ENCODE data around the gene UST. TPM values are rescaled to one million over a fixed set of nuclear protein-coding genes. Genes with fewer than 3 reads are reported as not detected.

Gene UST
- total RNA-seq, 2 donors from 2014 or later, result 1.6 to 3.7 TPM

GRCh38 chr6:148884461-148884860 is 137.6 kb downstream of the UST start:
- Mint-ChIP-seq H3K4me1 (ENCODE audit: low read depth) (no peaks in the 10 kb centered on the region), H3K36me3 (ENCODE audit: insufficient read depth in 2 of 2) (no peaks in the 10 kb centered on the region), H3K9me3 (no peaks in the 10 kb centered on the region), H3K27me3 (ENCODE audit: low read depth) (no peaks in the 10 kb centered on the region), H3K4me3 (no peak overlapping the region), H3K27ac (no peak overlapping the region)
- DNase-seq (no peak), ATAC-seq (replicated peaks in 1 of 2) (peak in 1 of 2 donors; percentile 67)

DNA sequence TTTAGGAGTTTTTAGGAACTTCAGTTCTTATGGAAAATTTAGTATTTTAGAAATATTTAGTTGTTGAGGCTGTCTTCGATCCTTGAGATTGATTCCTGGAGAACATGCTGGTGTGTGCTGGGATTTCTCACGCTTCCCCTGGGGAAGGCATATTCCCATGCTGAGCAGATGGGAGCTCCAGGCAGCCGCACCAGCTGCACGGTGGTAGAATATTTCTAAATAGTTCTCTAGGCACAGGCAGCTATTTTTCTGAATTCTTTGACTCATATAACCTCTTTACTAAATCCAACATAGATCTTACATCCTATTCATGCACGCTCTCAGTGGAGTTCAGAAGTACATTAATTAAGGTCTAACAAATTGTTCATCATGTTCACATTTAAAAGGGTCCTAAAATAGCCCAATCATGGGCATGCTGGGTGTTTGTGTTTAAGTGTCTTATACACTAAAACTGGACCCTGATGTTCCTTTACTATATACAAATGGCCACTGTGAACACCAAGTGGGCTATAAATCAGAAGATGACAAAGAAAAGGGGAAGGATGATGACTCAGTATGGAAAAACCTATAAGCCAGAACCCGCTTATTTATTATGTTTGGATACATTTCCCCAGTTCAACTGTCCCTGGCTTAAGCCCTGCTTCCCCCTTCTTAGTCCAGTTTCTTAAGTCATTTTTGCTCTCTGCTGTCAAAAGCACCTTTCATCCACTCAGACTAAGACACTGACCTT is 138.5 kb downstream of the UST start:
- Mint-ChIP-seq H3K36me3 (ENCODE audit: insufficient read depth in 2 of 2) (no peaks in the 10 kb centered on the region), H3K4me1 (ENCODE audit: low read depth) (no peaks in the 10 kb centered on the region), H3K4me3 (no peak overlapping the region), H3K9me3 (no peaks in the 10 kb centered on the region), H3K27ac (no peak overlapping the region), H3K27me3 (ENCODE audit: low read depth) (no peaks in the 10 kb centered on the region)
- no peak for DNase-seq
- no peak for ATAC-seq (replicated peaks in 1 of 2)

GRCh38 chr6:148885925-148886845 is 139.4 kb downstream of the UST start:
- ATAC-seq (replicated peaks in 1 of 2) (no peak), DNase-seq (no peak)
- H3K4me1 Mint-ChIP-seq (ENCODE audit: low read depth), result peaks cover 3% of the 10 kb centered on the region
- no peaks in the 10 kb centered on the region for H3K9me3 Mint-ChIP-seq
- H3K27ac Mint-ChIP-seq, result no peak overlapping the region
- H3K36me3 Mint-ChIP-seq (ENCODE audit: insufficient read depth in 2 of 2), result no peaks in the 10 kb centered on the region
- no peaks in the 10 kb centered on the region for H3K27me3 Mint-ChIP-seq (ENCODE audit: low read depth)
- no peak overlapping the region for H3K4me3 Mint-ChIP-seq

- no peaks in the 10 kb centered on the region for H3K27me3 Mint-ChIP-seq (ENCODE audit: low read depth)
- no peak overlapping the region for H3K4me3 Mint-ChIP-seq
- no peaks in the 10 kb centered on the region for H3K36me3 Mint-ChIP-seq (ENCODE audit: insufficient read depth in 2 of 2)
- DNase-seq, result no peak
- ATAC-seq (replicated peaks in 1 of 2), result no peak
- H3K9me3 Mint-ChIP-seq, result no peaks in the 10 kb centered on the region
- no peak overlapping the region for H3K27ac Mint-ChIP-seq
- peaks cover 4% of the 10 kb centered on the region for H3K4me1 Mint-ChIP-seq (ENCODE audit: low read depth)
Measured at GRCh38 chr6:148887181-148887580, 140.4 kb downstream of the UST start.

DNA sequence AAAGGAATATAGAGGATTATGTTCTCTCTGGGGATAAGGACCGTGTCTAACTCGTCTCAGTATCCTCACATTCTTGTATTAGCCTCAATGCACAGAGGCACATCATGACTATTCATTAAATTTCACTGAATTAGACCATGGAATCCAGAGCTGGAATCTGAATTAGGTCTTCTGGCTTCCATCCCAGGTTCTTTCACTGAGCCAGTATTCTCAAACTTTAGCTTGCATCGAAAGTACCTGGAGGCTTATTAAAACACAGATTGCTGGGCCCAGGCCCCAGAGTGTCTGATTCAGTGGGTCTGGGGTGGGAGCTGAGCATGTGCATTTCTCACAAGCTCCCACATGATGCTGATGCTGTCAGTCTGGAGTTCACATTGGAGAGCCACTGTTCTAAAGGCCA is 142.0 kb downstream of the UST start:
- no peak overlapping the region for H3K27ac Mint-ChIP-seq
- DNase-seq, result no peak
- no peaks in the 10 kb centered on the region for H3K9me3 Mint-ChIP-seq
- no peak for ATAC-seq (replicated peaks in 1 of 2)
- H3K4me1 Mint-ChIP-seq (ENCODE audit: low read depth), result peaks cover 4% of the 10 kb centered on the region
- H3K4me3 Mint-ChIP-seq, result no peak overlapping the region
- peaks cover 6% of the 10 kb centered on the region for H3K27me3 Mint-ChIP-seq (ENCODE audit: low read depth)
- no peaks in the 10 kb centered on the region for H3K36me3 Mint-ChIP-seq (ENCODE audit: insufficient read depth in 2 of 2)

- no peak overlapping the region for H3K4me3 Mint-ChIP-seq
- peaks cover 11% of the 10 kb centered on the region for H3K27me3 Mint-ChIP-seq (ENCODE audit: low read depth)
- peaks cover 4% of the 10 kb centered on the region for H3K4me1 Mint-ChIP-seq (ENCODE audit: low read depth)
- no peak overlapping the region for H3K27ac Mint-ChIP-seq
- DNase-seq (no peak), ATAC-seq (replicated peaks in 1 of 2) (no peak)
- no peaks in the 10 kb centered on the region for H3K36me3 Mint-ChIP-seq (ENCODE audit: insufficient read depth in 2 of 2)
- H3K9me3 Mint-ChIP-seq, result no peaks in the 10 kb centered on the region
Measured at GRCh38 chr6:148890096-148890495, 143.3 kb downstream of the UST start.

DNA sequence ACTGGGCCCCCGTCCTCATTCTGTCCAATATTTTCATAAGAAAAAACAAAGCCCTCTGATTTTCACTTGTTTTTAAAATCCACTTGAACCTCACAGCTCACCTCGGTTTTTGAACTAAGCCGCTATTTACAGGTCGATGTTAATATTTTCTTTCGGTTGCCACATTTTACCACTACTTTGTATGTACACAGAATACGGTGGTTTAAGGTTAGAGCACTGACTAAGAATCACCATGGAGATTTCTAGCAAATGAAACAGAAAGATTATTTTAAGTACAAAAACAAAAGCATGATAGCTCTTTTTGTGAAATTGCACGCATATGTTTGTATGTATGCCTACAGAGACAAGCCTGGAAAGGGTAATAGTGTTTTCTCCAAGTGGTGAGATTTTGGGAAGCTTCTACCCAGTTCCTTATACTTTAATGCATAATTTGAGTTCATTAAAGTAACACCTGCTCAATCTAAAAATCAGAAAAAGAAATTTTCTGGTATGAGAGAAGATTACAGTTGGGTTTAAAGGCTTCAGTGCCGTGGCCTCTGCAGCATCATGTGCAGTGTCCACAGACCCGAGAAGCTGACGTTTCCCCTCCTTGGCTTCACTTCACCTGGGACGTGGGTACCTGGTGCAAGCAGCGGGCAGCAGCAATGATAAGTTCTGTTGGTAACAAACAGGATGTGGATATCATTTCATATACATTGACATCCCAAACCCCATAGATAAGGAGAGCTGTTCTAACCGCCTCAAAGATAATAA is 144.0 kb downstream of the UST start:
- H3K27ac Mint-ChIP-seq, result no peak overlapping the region
- H3K9me3 Mint-ChIP-seq, result peaks cover 0 to 1% of the 10 kb centered on the region in 2 donors
- no peak for DNase-seq
- peaks cover 4% of the 10 kb centered on the region for H3K4me1 Mint-ChIP-seq (ENCODE audit: low read depth)
- no peaks in the 10 kb centered on the region for H3K36me3 Mint-ChIP-seq (ENCODE audit: insufficient read depth in 2 of 2)
- ATAC-seq (replicated peaks in 1 of 2), result no peak
- H3K4me3 Mint-ChIP-seq, result no peak overlapping the region
- H3K27me3 Mint-ChIP-seq (ENCODE audit: low read depth), result peaks cover 11% of the 10 kb centered on the region

DNA sequence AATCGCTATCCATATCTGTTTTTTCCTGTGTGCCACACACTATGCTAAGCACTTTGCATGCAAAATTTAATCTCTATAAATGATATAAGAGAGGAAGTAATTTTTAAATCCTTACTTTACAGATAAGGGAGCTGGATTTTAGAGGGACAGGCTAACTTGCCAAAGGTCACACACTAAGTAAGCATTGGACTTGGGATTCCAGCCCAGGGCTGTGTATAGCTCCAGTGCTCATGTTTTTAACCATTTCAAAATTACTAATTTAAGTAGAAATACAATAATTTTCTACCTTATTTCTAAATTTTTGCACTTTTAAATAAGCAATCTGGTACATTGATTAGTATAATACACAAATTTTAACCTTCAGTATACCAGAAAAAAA is 144.6 kb downstream of the UST start:
- Mint-ChIP-seq H3K27me3 (ENCODE audit: low read depth) (peaks cover 11% of the 10 kb centered on the region), H3K9me3 (peaks cover 0 to 1% of the 10 kb centered on the region in 2 donors), H3K4me1 (ENCODE audit: low read depth) (peaks cover 4% of the 10 kb centered on the region), H3K4me3 (no peak overlapping the region), H3K27ac (no peak overlapping the region), H3K36me3 (ENCODE audit: insufficient read depth in 2 of 2) (no peaks in the 10 kb centered on the region)
- ATAC-seq (replicated peaks in 1 of 2), result no peak
- DNase-seq, result no peak

- DNase-seq (no peak), ATAC-seq (replicated peaks in 1 of 2) (no peak)
- Mint-ChIP-seq H3K4me1 (ENCODE audit: low read depth) (peaks cover 4% of the 10 kb centered on the region), H3K9me3 (peaks cover 0 to 1% of the 10 kb centered on the region in 2 donors), H3K27me3 (ENCODE audit: low read depth) (peaks cover 11% of the 10 kb centered on the region), H3K36me3 (ENCODE audit: insufficient read depth in 2 of 2) (no peaks in the 10 kb centered on the region), H3K4me3 (no peak overlapping the region), H3K27ac (no peak overlapping the region)
Measured at GRCh38 chr6:148892247-148892646, 145.4 kb downstream of the UST start.

GRCh38 chr6:148893073-148893472 is 146.2 kb downstream of the UST start:
- ATAC-seq (replicated peaks in 1 of 2), result no peak
- Mint-ChIP-seq H3K4me1 (ENCODE audit: low read depth) (peaks cover 4% of the 10 kb centered on the region), H3K9me3 (peaks cover 0 to 1% of the 10 kb centered on the region in 2 donors), H3K36me3 (ENCODE audit: insufficient read depth in 2 of 2) (no peaks in the 10 kb centered on the region), H3K27ac (no peak overlapping the region), H3K4me3 (no peak overlapping the region), H3K27me3 (ENCODE audit: low read depth) (peaks cover 11% of the 10 kb centered on the region)
- no peak for DNase-seq

- H3K4me1 Mint-ChIP-seq (ENCODE audit: low read depth), result peaks cover 4% of the 10 kb centered on the region
- H3K4me3 Mint-ChIP-seq, result no peak overlapping the region
- H3K9me3 Mint-ChIP-seq, result peaks cover 0 to 1% of the 10 kb centered on the region in 2 donors
- no peak for DNase-seq
- H3K27ac Mint-ChIP-seq, result no peak overlapping the region
- no peak for ATAC-seq (replicated peaks in 1 of 2)
- peaks cover 11% of the 10 kb centered on the region for H3K27me3 Mint-ChIP-seq (ENCODE audit: low read depth)
- H3K36me3 Mint-ChIP-seq (ENCODE audit: insufficient read depth in 2 of 2), result no peaks in the 10 kb centered on the region
Measured at GRCh38 chr6:148893481-148893880, 146.7 kb downstream of the UST start.

DNA sequence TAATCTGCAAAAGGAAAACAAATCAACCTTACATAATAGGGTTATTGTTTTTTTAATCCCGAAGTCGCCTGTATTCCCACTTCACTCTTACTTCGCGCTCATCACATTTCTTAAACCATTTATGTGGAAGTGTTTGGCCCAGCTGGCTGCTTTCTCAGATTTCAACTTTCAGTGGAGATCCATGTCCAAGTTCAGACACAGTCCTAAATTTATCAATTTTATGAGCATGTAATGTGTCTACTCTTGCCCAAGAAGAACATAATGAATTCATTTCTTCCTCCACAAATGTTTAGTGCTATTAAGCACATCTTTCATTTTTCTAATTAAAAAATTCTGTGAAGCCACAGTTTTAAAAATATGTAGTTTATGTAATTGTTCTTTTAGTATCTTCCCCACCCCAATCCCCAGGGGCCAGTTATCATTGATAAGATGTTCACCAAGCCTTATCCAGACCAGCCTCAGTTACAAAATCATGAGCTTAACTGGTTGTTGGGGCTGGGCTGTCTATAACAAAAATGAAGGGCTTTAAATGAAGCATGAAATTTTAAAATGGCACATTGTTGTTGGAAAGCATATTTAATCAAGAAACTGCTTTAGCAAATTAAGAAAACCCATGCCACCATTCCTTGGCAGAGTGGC is 151.7 kb downstream of the UST start:
- Mint-ChIP-seq H3K4me3 (no peak overlapping the region), H3K27ac (no peak overlapping the region)
- no peak for ATAC-seq (replicated peaks in 1 of 2)

More for the DNA sequence above, 151.7 kb downstream of the UST start:
- H3K9me3 Mint-ChIP-seq, result peaks cover 4% of the 10 kb centered on the region in 2 donors
- H3K27me3 Mint-ChIP-seq (ENCODE audit: low read depth), result peaks cover 14% of the 10 kb centered on the region
- H3K4me1 Mint-ChIP-seq (ENCODE audit: low read depth), result no peaks in the 10 kb centered on the region
- no peak for DNase-seq
- H3K36me3 Mint-ChIP-seq (ENCODE audit: insufficient read depth in 2 of 2), result peaks cover 2 to 4% of the 10 kb centered on the region in 2 donors
